NCI-H1048 (cell line): ENCODE data around the gene SNCAIP.

Experiments
- DNase-seq: peaks from one replicate; lab custom pipeline; 2025; lab: John Stamatoyannopoulos, UW

SNCAIP gene

GRCh38 chr5:122507045-122507444 is 195.0 kb downstream of the SNCAIP start:
- DNase-seq: no peak

- no peak for DNase-seq
Measured at GRCh38 chr5:122507581-122507980, 195.5 kb downstream of the SNCAIP start.

DNA sequence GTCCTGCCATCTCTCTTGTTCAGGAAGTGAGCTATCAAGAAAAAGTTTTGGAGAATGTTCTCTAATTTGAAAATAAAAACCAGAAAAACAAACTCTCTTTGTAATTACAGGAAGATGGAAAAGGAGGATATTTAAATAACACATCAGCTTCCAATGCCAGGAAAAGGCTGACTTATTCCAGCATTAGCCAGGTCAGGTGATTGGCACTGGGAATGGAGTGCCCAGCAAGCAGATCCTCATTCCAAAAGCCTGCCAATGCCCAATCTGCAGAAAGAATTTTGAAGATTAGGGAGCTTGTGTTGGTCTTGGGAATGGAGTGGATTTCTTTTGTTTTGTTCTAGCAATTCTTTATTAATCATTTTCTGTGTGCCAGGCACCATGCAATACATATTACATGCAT is 196.6 kb downstream of the SNCAIP start:
- no peak for DNase-seq
